Body of pancreas (tissue), 4 donors: ENCODE results near the gene PSMA2. TPM values are rescaled to one million over a fixed set of nuclear protein-coding genes. Genes with fewer than 3 reads are reported as not detected.

Experiments
- ATAC-seq: fragments of 150-250 bp; one replicate; pipeline ENCODE4 v1.9.1; 2016
- DNase-seq, 4 donors: peaks; one replicate each; pipeline ENCODE4 v3.0.0-alpha.2; 2019
- H3K27ac ChIP-seq, 4 donors: fragments of 200-600 bp; sonication (generic); 1 replicate in 3 of 4; 2 replicates in 1 of 4; pipeline versions ENCODE4 v1.5.1 to v1.6.1; 2016 to 2019; ENCODE audit warnings: mild to moderate bottlenecking in 1 of 4, mixed read lengths in 1 of 4, moderate library complexity in 1 of 4
- H3K27me3 ChIP-seq, 2 donors: fragments of 200-600 bp; sonication (generic); one replicate each; pipeline ENCODE4 v1.6.0; 2016; ENCODE audit warnings: mild to moderate bottlenecking in 1 of 2
- H3K36me3 ChIP-seq, 2 donors: fragments of 200-600 bp; sonication (generic); replicated peaks in 1 of 2; 2 replicates each; pipeline ENCODE4 v1.5.1; 2016; ENCODE audit warnings: low read depth in 2 of 2; ENCODE audit not compliant: insufficient read depth in 1 of 2
- H3K4me1 ChIP-seq: fragments of 200-600 bp; sonication (generic); one replicate; pipeline ENCODE4 v1.6.0; 2016
- H3K4me3 ChIP-seq, 2 donors: fragments of 200-600 bp; sonication (generic); 1 replicate in 1 of 2; 2 replicates in 1 of 2; pipeline ENCODE4 v1.5.1; 2016 to 2019
- H3K9me3 ChIP-seq, 3 donors: fragments of 200-600 bp; sonication (generic); 1 replicate in 2 of 3; 2 replicates in 1 of 3; pipeline ENCODE4 v1.5.1; 2016
- POLR2A ChIP-seq, 3 donors: fragments of 450-650 bp; IDR thresholded peaks; one replicate each; pipeline ENCODE4 v1.6.1; 2016; ENCODE audit warnings: antibody characterized with exemption in 3 of 3, mild to moderate bottlenecking in 2 of 3
- WGBS, 2 donors: methylation state at CpG; one replicate each; pipeline ENCODE4 v1.1.5; 2017; 5-methylcytosine and 5-hydroxymethylcytosine counted together
- intact Hi-C: fragments of 100-400 bp; cut with DNase I; formaldehyde crosslinking; loops from one replicate; pipeline ENCODE4 v1.15.1; 2023
- total RNA-seq, 2 donors: library from RNA; depleted of rRNA; stranded (reverse); fragments of >200 nt; gene quantifications; one replicate each; pipeline ENCODE4 v1.1.0, GENCODE V29; 2016
- TF ChIP-seq, protein P1 (sequence below), 7 experiments: fragments of 450-650 bp in 4 of 7; fragments of 200-600 bp in 3 of 7; sonication (generic) in 3 of 7; IDR thresholded peaks; one replicate each; pipeline ENCODE4 v1.5.1; 2016 to 2019; ENCODE audit warnings: antibody characterized with exemption in 7 of 7

The PSMA2 gene
- total RNA-seq, 2 donors from 2014 or later: 28.0 to 32.7 TPM

DNA sequence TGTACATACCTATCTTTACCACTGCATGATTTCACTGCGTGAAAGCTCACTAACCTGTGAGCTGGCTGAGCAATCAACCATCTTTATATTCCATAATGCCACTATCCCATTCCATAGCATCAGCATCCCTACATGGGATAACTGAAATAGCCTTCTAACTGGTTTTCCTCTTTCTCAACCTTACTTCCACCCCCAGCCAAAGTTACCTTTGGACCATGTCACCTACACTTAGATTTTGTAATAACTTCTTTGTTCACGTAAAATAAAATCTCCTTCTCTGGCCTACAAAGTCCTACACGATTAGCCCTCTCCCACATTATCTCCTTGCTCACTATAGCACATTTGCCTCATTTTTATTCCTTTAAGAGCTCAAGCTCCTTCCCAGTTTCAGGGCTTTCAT lies 2.5 kb downstream of the PSMA2 start:
- Histone ChIP-seq H3K4me1 (peaks cover 41% of the 10 kb centered on the region), H3K36me3 (peaks cover 0 to 8% of the 10 kb centered on the region in 2 donors), H3K4me3 (no peak overlapping the region), H3K27ac (no peak overlapping the region), H3K9me3 (no peaks in the 10 kb centered on the region), H3K27me3 (no peaks in the 10 kb centered on the region)
- DNase-seq (no peak), ATAC-seq (no peak)
- TF ChIP-seq, protein P1, sequence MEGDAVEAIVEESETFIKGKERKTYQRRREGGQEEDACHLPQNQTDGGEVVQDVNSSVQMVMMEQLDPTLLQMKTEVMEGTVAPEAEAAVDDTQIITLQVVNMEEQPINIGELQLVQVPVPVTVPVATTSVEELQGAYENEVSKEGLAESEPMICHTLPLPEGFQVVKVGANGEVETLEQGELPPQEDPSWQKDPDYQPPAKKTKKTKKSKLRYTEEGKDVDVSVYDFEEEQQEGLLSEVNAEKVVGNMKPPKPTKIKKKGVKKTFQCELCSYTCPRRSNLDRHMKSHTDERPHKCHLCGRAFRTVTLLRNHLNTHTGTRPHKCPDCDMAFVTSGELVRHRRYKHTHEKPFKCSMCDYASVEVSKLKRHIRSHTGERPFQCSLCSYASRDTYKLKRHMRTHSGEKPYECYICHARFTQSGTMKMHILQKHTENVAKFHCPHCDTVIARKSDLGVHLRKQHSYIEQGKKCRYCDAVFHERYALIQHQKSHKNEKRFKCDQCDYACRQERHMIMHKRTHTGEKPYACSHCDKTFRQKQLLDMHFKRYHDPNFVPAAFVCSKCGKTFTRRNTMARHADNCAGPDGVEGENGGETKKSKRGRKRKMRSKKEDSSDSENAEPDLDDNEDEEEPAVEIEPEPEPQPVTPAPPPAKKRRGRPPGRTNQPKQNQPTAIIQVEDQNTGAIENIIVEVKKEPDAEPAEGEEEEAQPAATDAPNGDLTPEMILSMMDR (IDR thresholded peaks at IDR 0.05): no peak
- TF ChIP-seq POLR2A (IDR thresholded peaks at IDR 0.05): no peak
- 30 to 40% methylated on average over 3 of the region's 3 CpGs for WGBS, 2 donors
- intact Hi-C loops: no loop called here

DNA sequence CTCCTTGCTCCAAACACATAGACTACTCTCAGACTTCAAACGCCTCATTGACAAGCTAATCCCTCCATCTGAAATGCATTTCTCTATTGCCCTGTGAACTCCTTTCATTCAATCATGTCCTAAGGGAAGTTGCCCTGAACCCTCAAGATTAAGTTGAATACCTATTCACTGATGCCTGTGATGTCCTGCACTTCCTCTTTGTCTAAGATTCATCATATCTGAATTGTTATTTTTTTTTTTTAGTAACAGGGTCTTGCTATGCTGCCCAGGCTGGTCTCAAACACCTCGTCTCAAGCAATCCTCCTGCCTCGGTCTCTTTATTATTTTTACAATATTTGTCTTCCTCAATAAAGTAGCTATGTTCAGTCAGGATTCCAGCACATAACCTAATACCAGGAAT lies 3.2 kb downstream of the PSMA2 start:
- peaks cover 0 to 11% of the 10 kb centered on the region in 2 donors for H3K36me3 ChIP-seq
- H3K27ac ChIP-seq: no peak overlapping the region
- 47 to 57% methylated on average over 3 of the region's 3 CpGs for WGBS, 2 donors
- H3K27me3 ChIP-seq: no peaks in the 10 kb centered on the region
- DNase-seq (no peak), ATAC-seq (no peak)
- H3K4me1 ChIP-seq: peaks cover 34% of the 10 kb centered on the region
- H3K4me3 ChIP-seq: no peak overlapping the region
- intact Hi-C loops: no loop called here
- H3K9me3 ChIP-seq: no peaks in the 10 kb centered on the region
- TF ChIP-seq, protein P1 (IDR thresholded peaks at IDR 0.05): no peak
- TF ChIP-seq POLR2A (IDR thresholded peaks at IDR 0.05): no peak

DNA sequence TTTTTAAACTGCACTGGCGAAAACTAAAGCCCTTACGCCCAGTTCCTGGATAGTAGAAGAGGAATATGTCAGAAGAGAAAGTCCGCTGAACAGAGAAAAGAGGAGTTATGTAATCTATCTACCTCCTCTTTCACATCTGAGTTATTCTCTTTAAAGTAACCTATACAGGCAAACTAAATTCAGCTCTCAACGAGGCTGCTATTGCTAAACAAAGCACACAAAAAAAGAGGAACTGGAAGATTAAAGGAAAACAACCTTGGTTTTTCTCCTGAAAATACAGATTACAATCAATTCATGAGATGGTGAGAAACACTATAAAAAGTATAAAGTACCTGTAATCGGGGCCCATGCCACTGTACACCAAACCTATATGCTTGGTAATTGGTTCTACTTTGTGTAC lies 5.8 kb downstream of the PSMA2 start:
- H3K27ac ChIP-seq: no peak overlapping the region
- H3K9me3 ChIP-seq: no peaks in the 10 kb centered on the region
- intact Hi-C loops: no loop called here
- H3K4me1 ChIP-seq: peaks cover 26% of the 10 kb centered on the region
- H3K36me3 ChIP-seq: peaks cover 0 to 18% of the 10 kb centered on the region in 2 donors
- DNase-seq (no peak), ATAC-seq (no peak)
- WGBS, 2 donors: 68 to 83% methylated on average over 5 of the region's 5 CpGs
- H3K27me3 ChIP-seq: no peaks in the 10 kb centered on the region
- no peak overlapping the region for H3K4me3 ChIP-seq
- TF ChIP-seq, protein P1 (IDR thresholded peaks at IDR 0.05): no peak
- TF ChIP-seq POLR2A (IDR thresholded peaks at IDR 0.05): no peak

DNA sequence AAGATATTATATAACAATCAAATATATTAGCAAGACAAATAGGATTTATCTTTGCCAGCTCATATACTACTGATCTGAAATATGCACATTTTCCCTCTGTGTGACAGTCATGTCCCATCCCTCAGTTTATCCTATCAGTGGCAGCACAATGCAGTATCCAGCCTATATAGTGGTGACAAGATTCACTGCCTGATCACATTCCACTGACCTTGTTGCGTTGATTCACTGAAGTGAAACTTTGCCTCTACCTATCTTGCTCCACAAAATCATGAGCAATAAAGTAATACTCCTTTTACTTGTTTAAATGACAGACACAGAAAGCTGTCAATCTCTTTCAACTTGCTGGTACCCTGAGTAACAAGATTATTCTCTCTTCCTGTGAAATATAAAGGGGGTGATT lies 6.3 kb downstream of the PSMA2 start:
- Histone ChIP-seq H3K9me3 (no peaks in the 10 kb centered on the region), H3K27ac (no peak overlapping the region), H3K4me3 (no peak overlapping the region), H3K27me3 (no peaks in the 10 kb centered on the region), H3K4me1 (peaks cover 22% of the 10 kb centered on the region), H3K36me3 (peaks cover 0 to 18% of the 10 kb centered on the region in 2 donors)
- intact Hi-C loops: no loop called here
- DNase-seq (no peak), ATAC-seq (no peak)
- TF ChIP-seq, protein P1 (IDR thresholded peaks at IDR 0.05): no peak
- no peak for TF ChIP-seq POLR2A (IDR thresholded peaks at IDR 0.05)
- WGBS, 2 donors: 73 to 89% methylated on average over 1 of the region's 1 CpG

DNA sequence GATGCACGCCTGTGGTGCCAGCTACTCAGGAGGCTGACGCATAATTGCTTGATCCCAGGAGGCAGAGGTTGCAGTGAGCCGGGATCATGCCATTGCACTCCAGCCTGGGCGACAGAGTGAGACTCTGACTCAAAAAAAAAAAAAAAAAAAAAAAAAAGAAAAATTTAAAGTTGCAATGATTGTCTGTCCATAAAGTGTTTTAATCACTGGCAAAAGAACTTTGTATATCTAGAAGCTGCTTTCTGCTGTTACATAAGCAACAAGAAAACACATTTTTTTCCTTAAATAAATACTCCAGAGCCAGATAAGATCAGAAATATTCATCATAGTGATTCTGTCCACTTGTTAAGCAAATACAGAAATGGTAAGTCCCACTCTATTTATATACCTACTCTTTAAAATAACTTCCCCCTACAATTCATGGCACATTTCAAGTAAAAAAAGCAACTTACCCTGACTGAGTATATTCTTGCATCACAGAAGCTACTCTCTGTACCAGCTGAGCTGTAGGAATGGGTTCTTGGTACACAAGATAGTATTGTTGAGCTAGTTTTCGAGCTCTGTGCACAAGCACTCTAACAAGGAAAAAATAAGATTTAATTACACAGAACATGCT lies 7.6 kb downstream of the PSMA2 start:
- Histone ChIP-seq H3K9me3 (no peaks in the 10 kb centered on the region), H3K27ac (no peak overlapping the region), H3K4me1 (peaks cover 9% of the 10 kb centered on the region), H3K36me3 (peaks cover 0 to 22% of the 10 kb centered on the region in 2 donors), H3K4me3 (no peak overlapping the region), H3K27me3 (no peaks in the 10 kb centered on the region)
- intact Hi-C loops: no loop called here
- whole genome bisulfite sequencing, 2 donors: 78 to 86% methylated on average over 5 of the region's 5 CpGs
- ATAC-seq: no peak
- no peak for DNase-seq
- no peak for TF ChIP-seq POLR2A (IDR thresholded peaks at IDR 0.05)
- TF ChIP-seq, protein P1 (IDR thresholded peaks at IDR 0.05): no peak
